Stimulated activated CD4-positive, alpha-beta T cell treated with anti-CD3 and anti-CD28 coated beads, Interleukin-4, amount 100 ng/mL, for 24 hours (primary cell): ENCODE results near the gene TMCC1.
"Not testable (repeated sequence)": the region's sequence is repeated elsewhere in the genome, so short reads cannot be mapped to it uniquely, and the experiment has no call there.

Source experiments
- DNase-seq: peaks from one replicate; pipeline ENCODE4 v3.0.0-alpha.2; 2020

TMCC1 gene

DNA sequence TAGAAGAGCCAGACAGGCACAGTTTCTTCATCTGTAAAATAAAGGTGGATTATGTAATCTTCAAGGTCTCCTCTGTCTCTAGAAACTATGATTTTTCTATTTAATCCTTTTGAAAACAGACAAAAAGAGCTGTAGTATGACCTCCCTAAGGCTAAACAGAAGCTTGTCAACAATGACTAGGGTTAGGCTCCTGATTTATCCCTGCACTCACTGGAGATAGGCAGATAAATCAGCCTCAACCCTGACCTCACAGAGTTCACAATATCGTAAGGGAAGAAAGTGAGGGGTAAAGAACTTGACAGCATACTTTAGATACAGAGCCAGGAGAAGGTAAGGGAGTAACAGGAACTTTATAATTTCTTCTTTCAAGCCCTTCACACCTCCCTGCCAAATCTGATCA is 124.8 kb downstream of the TMCC1 start:
- DNase-seq: no peak

GRCh38 chr3:129766135-129766534 is 127.4 kb downstream of the TMCC1 start:
- no peak for DNase-seq

- no peak for DNase-seq
Observed at GRCh38 chr3:129764090-129764489, 129.4 kb downstream of the TMCC1 start.

GRCh38 chr3:129758785-129759320 is 134.7 kb downstream of the TMCC1 start:
- no peak for DNase-seq

GRCh38 chr3:129758306-129758705 is 135.2 kb downstream of the TMCC1 start:
- DNase-seq: no peak

DNA sequence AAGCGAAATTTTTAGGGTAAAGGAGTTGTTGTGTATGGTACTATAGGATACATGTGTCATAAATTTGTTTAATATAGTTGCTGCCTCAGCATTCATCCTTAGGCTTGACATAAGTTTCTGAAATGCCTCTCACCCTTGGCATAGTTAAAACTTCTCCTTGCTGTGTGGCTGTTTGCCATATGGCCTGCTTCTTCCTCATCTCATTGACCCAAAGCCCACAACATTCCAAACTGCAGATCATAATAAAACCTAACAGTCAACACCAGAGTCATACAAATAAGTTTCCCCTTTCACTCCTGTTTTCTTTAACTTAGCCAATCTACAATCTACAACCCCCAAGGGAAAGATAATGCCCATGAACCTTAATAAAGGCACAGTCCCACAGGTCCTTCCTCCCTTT is 136.6 kb downstream of the TMCC1 start:
- DNase-seq: no peak

GRCh38 chr3:129751105-129751504 is 142.4 kb downstream of the TMCC1 start:
- DNase-seq: not testable (repeated sequence)

DNA sequence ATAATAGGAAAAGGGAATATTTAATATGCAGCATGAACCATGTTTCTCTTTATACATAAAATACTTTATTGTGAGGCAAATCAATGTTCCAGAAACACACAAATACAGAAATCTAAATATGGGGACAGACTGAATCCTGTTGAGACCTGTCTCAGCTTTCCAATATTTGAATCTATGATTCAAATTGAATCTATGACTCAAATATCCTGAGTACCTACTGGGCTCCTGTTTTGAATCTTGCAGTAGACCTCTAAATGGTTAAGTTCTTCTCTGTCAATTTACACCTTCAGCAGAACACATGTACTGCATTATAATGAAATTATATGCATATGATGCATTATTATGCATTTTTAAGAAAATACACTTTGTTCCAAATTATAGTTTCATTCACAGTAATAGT is 143.8 kb downstream of the TMCC1 start:
- DNase-seq: no peak

DNA sequence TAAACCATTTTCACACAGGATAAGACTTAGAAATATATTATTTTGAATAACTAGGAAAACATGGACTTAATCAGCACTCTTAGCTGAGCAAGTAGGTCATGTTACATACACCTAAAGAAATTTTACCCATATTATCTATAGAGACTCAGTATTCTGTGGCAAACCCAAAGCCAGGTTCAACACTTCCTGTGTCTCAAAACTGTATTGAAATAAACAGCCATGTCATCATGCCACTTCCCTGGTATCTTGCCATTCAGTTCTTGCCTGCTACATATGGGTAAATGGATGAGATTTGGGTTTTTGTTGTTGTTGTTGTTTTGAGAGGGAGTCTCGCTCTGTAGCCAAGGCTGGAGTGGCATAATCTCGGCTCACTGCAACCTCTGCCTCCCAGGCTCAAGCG is 145.5 kb downstream of the TMCC1 start:
- DNase-seq: no peak

DNA sequence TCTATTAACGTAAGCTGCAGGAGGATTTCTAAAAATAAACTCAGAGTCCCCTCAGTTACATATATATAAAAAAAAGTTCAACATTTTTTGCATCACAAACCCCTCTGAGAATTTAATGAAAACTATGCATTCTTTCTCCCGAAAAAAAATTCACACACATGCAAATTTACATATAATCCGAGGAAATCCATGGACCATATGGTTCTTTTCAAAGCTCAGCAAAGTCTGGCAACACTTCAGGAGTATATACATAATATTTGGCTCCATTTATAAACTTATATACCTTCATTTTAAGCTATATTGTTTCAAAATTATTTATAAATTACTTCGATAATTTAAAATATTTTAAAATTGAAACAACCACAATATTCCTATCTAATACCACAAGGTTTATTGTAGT is 146.4 kb downstream of the TMCC1 start:
- no peak for DNase-seq

GRCh38 chr3:129746629-129747028 is 146.9 kb downstream of the TMCC1 start:
- DNase-seq: no peak

DNA sequence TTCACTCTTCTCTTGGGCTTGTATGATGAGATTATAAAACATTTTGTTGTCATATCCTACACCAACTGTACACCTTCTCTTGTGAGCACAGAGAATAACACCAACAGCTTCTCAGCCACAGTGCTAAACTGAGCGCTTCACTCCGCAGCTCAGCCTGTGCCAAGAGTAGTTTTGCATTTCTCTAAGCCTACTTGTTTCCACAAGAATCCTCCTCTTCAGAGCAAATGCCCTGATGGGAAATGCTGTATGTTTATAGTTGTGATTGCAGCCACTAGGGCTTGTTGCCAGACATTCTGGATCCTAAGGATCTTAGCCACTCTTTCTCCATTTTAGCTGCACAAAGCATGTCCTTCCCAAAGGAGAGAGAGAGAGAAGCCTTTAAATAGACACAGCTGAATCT is 148.3 kb downstream of the TMCC1 start:
- no peak for DNase-seq

- no peak for DNase-seq
Observed at GRCh38 chr3:129741794-129742193, 151.7 kb downstream of the TMCC1 start.

GRCh38 chr3:129740090-129740489 is 153.4 kb downstream of the TMCC1 start:
- no peak for DNase-seq

GRCh38 chr3:129739634-129740033 is 153.9 kb downstream of the TMCC1 start:
- DNase-seq: no peak

GRCh38 chr3:129738172-129738571 is 155.3 kb downstream of the TMCC1 start:
- DNase-seq: no peak

- DNase-seq: no peak
Observed at GRCh38 chr3:129736070-129736469, 157.4 kb downstream of the TMCC1 start.

DNA sequence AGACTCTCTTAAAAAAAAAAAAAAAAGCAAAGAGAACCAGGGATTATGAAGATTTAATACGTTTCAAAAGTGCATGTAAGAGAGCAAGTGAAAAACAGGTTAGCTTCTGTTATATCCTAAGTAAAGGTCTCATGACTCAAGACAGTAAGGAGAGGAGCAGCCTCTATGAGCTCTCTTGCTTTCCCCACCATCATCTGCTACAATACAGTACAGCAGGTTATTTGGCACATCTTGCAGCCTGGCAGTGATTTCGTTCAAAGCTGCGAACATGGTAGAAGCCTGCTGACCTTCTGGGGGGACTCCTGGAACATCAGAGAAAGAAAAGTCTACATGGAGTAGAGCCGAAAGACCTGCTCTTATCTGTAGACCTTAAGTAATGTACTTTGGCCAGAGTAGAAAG is 157.9 kb downstream of the TMCC1 start:
- no peak for DNase-seq

DNA sequence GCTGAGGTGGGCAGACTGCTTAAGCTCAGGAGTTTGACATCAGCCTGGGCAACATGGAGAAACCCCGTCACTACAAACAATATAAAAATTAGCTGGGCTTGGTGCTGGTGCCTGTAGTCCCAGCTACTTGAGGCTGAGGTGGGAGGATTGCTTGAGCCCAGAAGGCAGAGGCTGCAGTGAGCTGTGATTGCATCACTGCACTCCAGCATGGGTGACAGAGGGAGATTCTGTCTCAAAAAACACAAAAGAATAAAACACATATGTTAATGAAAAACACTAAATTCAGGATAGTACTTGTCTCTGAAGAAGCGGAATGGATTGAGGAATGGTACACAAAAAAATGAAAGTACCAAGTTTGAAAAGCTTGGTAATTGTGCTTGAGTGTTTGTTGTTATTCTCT is 159.1 kb downstream of the TMCC1 start:
- no peak for DNase-seq

- DNase-seq: no peak
Observed at GRCh38 chr3:129732200-129732876, 161.2 kb downstream of the TMCC1 start.

DNA sequence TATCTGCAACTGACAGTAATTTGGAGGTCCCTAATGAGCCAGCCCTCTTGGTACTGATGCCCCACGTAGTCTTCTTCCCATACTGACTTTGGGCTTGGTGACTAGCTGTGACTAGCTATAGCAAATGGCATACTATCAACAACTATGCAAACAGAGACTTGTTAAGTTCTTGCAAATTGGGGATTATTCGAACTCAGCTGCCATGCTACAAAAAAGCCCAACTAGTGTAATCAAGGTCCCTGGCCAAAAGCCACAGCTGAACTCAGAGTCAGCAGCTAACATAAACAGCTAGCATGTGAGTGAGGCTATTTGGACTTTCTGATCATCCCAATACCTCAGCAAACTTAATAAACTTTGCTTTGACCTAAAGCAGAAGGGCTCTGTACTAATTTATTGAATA is 165.8 kb downstream of the TMCC1 start:
- DNase-seq: no peak

DNA sequence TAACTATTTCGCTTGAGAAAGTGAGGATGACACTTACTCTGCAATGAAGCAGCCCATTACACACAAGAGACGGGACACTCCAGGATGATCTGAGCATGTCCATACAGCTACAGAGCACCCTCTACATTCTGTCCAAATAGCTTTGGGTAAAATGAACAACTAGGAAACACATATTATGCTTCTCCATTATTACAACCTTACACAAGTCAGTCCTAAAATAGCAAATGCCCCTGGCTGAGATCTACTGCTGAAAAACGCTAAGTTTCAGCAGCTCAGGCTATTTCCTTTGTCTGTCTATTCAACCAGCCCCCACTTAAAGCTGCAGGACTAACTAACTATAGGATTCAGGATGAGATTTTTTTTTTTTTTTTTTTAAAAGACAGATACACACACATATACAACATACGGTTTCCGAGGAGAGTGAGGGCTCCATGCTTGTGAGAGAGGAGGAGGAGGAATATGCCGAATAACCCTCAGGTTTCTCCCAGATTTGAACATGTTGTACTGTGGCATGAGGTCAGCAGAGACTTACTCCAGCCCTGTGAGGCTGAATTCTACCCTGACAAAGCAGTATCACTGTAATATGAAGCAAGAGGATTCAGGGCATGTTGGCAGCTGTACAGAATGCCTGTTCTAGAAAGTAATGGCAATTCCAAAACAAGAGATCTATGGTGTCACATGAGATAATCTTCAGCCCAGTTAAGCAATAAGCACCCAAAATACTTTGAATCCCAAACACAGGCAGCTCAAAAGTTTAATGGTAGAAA is 169.8 kb downstream of the TMCC1 start:
- DNase-seq: no peak

DNA sequence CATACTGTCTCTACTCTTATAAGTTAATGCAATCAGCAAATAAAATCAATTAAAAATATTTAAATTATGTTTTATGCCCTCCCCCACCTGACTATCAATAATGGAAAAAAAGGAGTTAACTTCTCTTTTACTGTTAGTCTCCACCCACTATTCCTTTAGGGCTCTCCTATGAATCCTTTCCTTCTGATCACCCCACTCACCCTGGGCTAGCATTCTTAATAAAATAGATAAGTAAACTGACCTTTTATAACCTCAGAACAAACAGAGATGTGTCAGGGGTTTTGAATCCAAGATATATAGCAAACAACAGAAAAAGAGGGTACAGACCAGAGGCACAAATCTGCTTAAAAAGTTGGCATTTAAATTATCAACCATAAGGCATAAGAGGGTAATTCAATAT is 171.0 kb downstream of the TMCC1 start:
- DNase-seq: no peak

- DNase-seq: no peak
Observed at GRCh38 chr3:129718201-129718600, 175.3 kb downstream of the TMCC1 start.

DNA sequence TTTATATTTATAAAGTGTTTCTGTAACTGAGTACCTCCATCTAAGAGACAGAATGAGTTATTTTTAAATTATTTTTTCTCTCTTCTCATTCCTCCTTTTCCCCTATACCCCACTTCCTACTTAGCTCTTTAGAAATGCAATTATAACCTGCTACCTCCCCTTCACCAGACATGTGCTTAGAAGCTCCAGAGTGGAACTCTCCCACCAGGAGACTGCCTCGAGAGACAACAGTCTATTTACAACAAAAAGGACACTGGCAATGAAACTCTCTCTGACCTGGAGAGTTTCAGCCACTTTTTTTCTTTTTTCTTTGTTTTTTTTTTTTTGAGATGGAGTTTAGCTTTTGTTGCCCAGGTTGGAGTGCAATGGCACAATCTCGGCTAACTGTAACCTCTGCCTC is 177.7 kb downstream of the TMCC1 start:
- DNase-seq: no peak
